Loucy (cell line): Measurements from ENCODE around the gene KRTAP10-9.

Source experiments
- CTCF ChIP-seq: fragments of 200-600 bp; sonication (generic); conservative IDR thresholded peaks from 2 replicates; pipeline ENCODE4 v1.5.1; 2014; ENCODE audit warnings: mild to moderate bottlenecking, antibody characterized with exemption, low read length
- EZH2phosphoT487 ChIP-seq: fragments of 200-600 bp; IDR thresholded peaks from 2 replicates; pipeline ENCODE4 v1.6.1; 2018; ENCODE audit warnings: antibody characterized with exemption, mild to moderate bottlenecking, moderate library complexity, borderline replicate concordance

DNA sequence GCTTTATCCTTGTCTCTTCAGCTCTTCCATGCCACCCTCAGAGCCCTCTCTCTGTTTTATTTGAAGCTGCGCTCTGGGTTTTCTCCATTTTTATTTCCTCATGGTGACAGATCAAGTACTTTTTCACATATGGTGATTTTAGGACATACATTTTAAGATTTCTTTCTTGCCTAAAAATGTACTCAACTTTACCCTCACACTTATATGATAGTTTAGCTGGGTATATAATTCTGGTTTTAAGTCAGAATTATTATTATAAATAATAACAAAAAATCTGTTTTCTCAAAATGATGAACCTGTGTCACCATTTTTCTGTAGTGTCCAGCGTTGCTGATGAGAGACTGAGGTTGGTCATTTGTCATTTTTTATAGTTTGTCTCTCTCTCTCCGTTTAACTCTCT is 45.7 kb upstream of the KRTAP10-9 start:
- TF ChIP-seq CTCF (no peak), EZH2phosphoT487 (no peak)
